Activated CD8-positive, alpha-beta memory T cell treated with anti-CD3 and anti-CD28 coated beads for 36 hours (primary cell): Measurements from ENCODE around the gene ZNF550. TPM values are rescaled to one million over a fixed set of nuclear protein-coding genes. Genes with fewer than 3 reads are reported as not detected.

Source experiments
- CTCF ChIA-PET: fragments of 350-600 bp; sonication (Branson Sonifier 250); formaldehyde crosslinking; loops from one replicate; lab custom pipeline; 2021; ENCODE audit warnings: antibody characterized with exemption; lab: Charles Lee
- POLR2A ChIA-PET: fragments of 350-600 bp; sonication (Branson Sonifier 250); formaldehyde crosslinking; loops from one replicate; lab custom pipeline; 2021; ENCODE audit warnings: antibody characterized with exemption; lab: Charles Lee
- total RNA-seq, 2 experiments: library from RNA; stranded (reverse); gene quantifications; one replicate each; pipeline ENCODE4 v1.2.3, GENCODE V29; 2021

ZNF550 gene
- total RNA-seq, result 1 to 10 TPM; 8.8 to 10.0 TPM

- ChIA-PET POLR2A (no interaction called here), CTCF (interaction anchor here (0.5 kb wide), 1 partner anchor 51 kb away, joined by 3 read pairs; no protein-coding TSS in a partner anchor)
These were observed at the start of gene ZNF550 for GRCh38 chr19:57559404-57560025. TSS of gene ZNF550 (minus strand) at chr19:57559863. CDS start at chr19:57559682, 181 bp downstream.

GRCh38 chr19:57606931-57607330 lies 47.3 kb upstream of the ZNF550 start:
- CTCF ChIA-PET, result no interaction called here
- POLR2A ChIA-PET, result interaction anchor here (0.7 kb wide), 1 partner anchor 69 kb away, joined by 5 read pairs; no protein-coding TSS in a partner anchor

DNA sequence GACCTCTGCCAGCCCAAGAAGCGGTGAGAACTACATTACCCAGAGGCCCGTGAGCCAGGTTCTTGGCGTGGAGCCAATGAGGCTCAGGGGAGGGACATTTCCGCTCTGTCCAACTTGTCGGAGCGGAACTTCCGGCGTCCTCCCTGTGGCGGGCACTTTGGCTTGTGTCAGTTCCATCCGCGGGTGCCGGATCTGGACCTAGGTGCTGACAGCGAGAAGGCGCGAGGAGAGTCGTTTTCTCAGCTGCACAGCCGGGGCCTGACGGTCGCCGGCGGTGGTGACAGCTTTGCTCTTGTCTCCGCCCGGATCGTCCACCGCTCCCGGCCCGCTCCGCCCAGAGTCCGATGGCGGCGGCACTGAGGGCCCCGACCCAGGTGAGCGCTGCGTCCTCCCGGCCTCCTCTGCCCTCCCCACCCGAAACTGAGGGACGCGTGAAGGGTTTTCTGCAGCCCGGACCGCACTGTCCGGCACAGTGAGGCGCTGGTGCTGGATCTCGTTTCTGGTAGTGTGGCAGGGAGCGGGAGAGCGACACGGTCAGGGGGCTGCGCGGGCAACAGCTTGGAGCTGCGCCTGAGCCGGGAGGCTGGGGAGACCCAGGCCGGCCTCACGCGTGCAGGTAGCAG lies 40.2 kb upstream of the ZNF550 start, which contains the start of gene ZNF530:
TSS of gene ZNF530 (plus strand) at position 125 of the 623 bp plus-strand sequence. CDS start 4,461 bp downstream, outside the sequence.
- CTCF ChIA-PET, result no interaction called here
- POLR2A ChIA-PET, result no interaction called here

GRCh38 chr19:57599377-57599760 lies 39.7 kb upstream of the ZNF550 start:
- ChIA-PET POLR2A (no interaction called here), CTCF (no interaction called here)

DNA sequence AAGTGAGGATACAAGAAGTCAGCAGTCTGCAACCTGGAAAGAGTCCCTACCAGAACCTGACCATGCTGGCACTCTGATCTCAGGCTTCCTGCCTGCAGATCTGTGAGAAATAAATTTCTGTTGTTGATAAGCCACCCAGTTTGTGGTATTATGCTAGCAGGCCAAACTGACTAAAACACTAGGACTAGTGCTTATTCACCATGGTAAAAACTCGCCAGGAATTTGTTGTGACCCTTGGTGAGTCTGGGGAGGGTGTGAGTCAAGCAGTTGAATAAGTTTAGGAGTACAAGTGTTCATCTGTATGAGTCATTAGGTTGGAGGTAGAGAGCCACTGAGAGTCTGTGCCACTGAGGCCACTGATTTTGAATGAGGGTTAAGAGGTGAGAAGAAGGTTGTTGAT lies 27.9 kb upstream of the ZNF550 start:
- POLR2A ChIA-PET, result no interaction called here
- CTCF ChIA-PET, result no interaction called here

GRCh38 chr19:57583521-57584416 lies 24.1 kb upstream of the ZNF550 start, which contains the start of gene ZIK1:
TSS of gene ZIK1 (plus strand) at chr19:57584145. CDS start at chr19:57584357, 212 bp downstream.
- POLR2A ChIA-PET, result no interaction called here
- CTCF ChIA-PET, result no interaction called here

- POLR2A ChIA-PET, result no interaction called here
- CTCF ChIA-PET, result no interaction called here
These were observed 23.4 kb upstream of the ZNF550 start for GRCh38 chr19:57583104-57583520.

DNA sequence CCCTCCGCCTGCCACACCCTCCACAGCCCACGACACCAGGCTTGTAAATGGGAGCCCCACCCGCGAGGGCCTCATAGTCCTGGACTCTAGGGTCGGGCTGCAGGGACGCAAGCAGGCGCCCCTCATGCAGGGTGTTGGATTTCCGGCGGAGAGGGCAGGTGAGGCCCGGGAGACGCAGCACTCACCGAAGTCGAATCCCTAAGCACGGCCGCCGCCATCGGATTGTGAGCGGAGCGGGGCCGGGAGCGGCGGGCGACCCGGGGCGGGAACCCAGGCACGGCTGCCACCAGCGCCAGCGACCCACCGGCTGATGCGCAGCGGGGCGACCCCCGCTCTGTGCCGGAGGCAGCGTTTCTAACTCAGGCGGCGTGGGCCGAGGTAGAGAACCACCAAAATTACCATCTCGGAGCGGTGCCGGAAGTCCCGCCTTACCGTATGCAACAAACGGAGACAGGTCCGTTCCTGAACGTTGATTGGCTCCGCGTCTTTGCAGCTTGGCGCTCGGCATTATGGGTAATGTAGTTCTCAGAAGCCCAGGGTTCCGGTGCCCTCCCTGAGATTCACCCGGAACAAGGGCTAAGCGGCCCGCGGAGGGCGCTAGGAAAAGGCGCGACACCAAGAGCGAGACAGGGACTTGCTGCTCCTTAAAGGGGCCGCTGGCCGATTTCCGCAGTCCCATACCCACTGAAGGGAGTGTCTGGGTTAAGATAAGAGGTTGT lies 19.0 kb upstream of the ZNF550 start, which contains the start of gene ZNF416:
TSS of gene ZNF416 (minus strand) at position 425 of the 719 bp plus-strand sequence. CDS start at position 218, 207 bp downstream.
- POLR2A ChIA-PET, result no interaction called here
- CTCF ChIA-PET, result no interaction called here

DNA sequence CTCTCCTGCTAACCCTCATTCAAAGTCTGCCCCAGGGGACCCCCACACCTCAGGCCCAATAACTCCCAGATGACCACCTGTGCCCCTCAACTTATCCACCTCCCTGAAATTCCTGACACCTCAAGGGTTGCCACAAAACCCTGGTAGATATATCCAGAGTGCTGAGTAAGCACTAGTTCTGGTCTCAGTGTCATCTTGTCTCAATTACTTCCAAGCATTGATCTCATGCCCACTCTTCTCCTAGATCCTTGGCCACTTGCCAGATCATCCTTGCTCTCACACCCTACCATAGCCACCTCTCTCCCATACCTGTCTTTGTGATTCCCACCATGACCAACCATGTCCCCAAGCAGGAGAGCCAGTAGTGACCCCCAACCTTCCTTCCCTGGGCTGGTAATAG lies 17.0 kb upstream of the ZNF550 start:
- POLR2A ChIA-PET, result no interaction called here
- CTCF ChIA-PET, result no interaction called here

- ChIA-PET CTCF (no interaction called here), POLR2A (no interaction called here)
These were observed 12.8 kb upstream of the ZNF550 start for GRCh38 chr19:57572415-57572947.

- CTCF ChIA-PET, result no interaction called here
- POLR2A ChIA-PET, result no interaction called here
These were observed 11.0 kb upstream of the ZNF550 start for GRCh38 chr19:57570707-57571106.

- ChIA-PET POLR2A (no interaction called here), CTCF (no interaction called here)
These were observed 7.0 kb upstream of the ZNF550 start for GRCh38 chr19:57566396-57567265.

DNA sequence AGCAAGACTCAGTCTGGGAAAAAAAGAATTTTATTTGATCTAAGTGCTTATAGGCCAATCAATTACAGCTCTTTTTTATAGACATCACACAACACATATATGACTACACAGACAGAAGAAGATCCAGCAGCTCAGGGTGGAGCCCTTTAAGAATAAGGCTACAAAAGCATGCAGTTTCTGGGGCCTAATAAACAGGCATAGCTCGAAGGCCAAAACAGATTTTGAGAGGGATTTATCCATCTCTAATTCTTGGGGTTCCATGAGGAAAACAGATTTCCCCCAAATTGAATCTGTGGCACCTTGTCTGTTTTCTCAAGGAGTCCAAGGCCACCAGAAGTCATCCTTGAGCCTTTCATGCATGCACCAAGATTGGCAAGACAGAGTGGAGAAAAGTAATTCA lies 3.9 kb upstream of the ZNF550 start:
- POLR2A ChIA-PET, result no interaction called here
- CTCF ChIA-PET, result no interaction called here

DNA sequence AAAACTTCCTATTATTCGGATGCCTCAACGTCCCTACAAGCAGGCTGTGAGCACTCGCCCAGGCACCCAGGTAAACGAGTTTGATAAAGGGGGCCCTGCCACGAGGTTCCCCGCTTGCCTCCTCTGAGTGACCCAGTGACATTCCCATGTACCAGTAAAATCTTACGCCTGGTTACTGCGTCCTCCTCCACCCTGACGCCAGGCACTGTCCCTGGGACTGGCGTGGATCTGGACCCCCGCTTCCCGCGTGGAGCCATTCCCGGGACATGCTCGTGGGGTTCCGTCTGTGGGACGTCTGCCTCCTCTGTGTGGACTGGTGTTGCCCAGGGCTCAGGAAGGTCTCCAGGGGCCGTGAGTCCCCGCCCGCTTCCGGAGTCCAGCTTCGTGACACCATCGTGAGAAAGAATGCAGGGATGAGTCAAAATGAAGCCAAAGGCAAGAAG lies 407 bp upstream of the ZNF550 start:
- ChIA-PET CTCF (no interaction called here), POLR2A (interaction anchor here (0.6 kb wide), 1 partner anchor 482 kb away, joined by 6 read pairs; no protein-coding TSS in a partner anchor)

- POLR2A ChIA-PET, result no interaction called here
- CTCF ChIA-PET, result interaction anchor here (0.5 kb wide), 1 partner anchor 51 kb away, joined by 3 read pairs; no protein-coding TSS in a partner anchor
These were observed 657 bp downstream of the ZNF550 start for GRCh38 chr19:57559008-57559403.

DNA sequence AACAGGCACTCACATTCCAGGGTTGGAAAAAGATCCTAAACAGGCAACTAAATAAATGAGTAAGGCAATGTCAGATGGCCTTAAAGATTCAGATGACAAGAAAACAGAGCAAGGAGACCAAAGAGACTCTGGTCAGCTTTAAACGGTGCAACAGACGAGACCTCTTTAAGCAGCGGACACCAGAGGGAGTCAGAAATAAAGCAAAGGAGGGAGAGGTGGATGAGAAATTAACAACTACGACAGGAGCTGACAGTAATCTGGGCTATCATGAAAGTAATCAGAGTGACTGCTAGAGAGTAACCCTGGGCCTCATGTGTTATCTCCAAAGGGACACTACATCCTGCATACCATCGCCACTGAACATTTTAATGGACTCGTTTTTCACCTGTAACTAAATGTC lies 1.1 kb downstream of the ZNF550 start:
- CTCF ChIA-PET, result no interaction called here
- POLR2A ChIA-PET, result no interaction called here

- ChIA-PET POLR2A (no interaction called here), CTCF (no interaction called here)
These were observed 2.0 kb downstream of the ZNF550 start for GRCh38 chr19:57557659-57558058.

GRCh38 chr19:57552432-57552831 lies 7.2 kb downstream of the ZNF550 start:
- CTCF ChIA-PET, result no interaction called here

More at GRCh38 chr19:57552432-57552831, 7.2 kb downstream of the ZNF550 start:
- POLR2A ChIA-PET, result no interaction called here
